Fibroblast of mammary gland (primary cell): Measurements from ENCODE around the gene PNMT.

Source experiments
- DNase-seq: peaks from one replicate; pipeline ENCODE4 v3.0.0-alpha.2; 2010; ENCODE audit warnings: low read depth
- H3K4me3 ChIP-seq: 2 replicates; pipeline ENCODE4 v1.5.1; 2011; ENCODE audit warnings: low read depth, mild to moderate bottlenecking, low read length, moderate library complexity; ENCODE audit not compliant: control insufficient read depth
- CTCF ChIP-seq: conservative IDR thresholded peaks from 2 replicates; pipeline ENCODE4 v1.5.1; 2011; ENCODE audit warnings: low read depth, low read length, inconsistent platforms; ENCODE audit not compliant: control insufficient read depth, insufficient read depth

Gene PNMT

GRCh38 chr17:39639043-39639442 is 29.2 kb upstream of the PNMT start:
- H3K4me3 ChIP-seq = no peak overlapping the region
- TF ChIP-seq CTCF = no peak
- no peak for DNase-seq

- peak; percentile 23 for DNase-seq
- no peak overlapping the region for H3K4me3 ChIP-seq
These were observed 28.4 kb upstream of the PNMT start for GRCh38 chr17:39639566-39640458.

GRCh38 chr17:39640591-39641031 is 27.6 kb upstream of the PNMT start:
- no peak for DNase-seq
- H3K4me3 ChIP-seq = no peak overlapping the region
- TF ChIP-seq CTCF = no peak

More at GRCh38 chr17:39639566-39640458, 28.4 kb upstream of the PNMT start:
- TF ChIP-seq CTCF = no peak

- no peak for TF ChIP-seq CTCF
- H3K4me3 ChIP-seq = no peak overlapping the region
- no peak for DNase-seq
These were observed 27.2 kb upstream of the PNMT start for GRCh38 chr17:39641097-39641496.

GRCh38 chr17:39641883-39642282 is 26.4 kb upstream of the PNMT start:
- no peak for TF ChIP-seq CTCF
- no peak for DNase-seq
- no peak overlapping the region for H3K4me3 ChIP-seq

- TF ChIP-seq CTCF = no peak
- H3K4me3 ChIP-seq = no peak overlapping the region
- no peak for DNase-seq
These were observed 25.8 kb upstream of the PNMT start for GRCh38 chr17:39642291-39643074.
